IMR-90 (cell line): ENCODE results near the gene KCNJ6. TPM values are rescaled to one million over a fixed set of nuclear protein-coding genes. Genes with fewer than 3 reads are reported as not detected.

Experiments used
- ATAC-seq: fragments of 200-7000 bp; cut with Tn5 transposase; 2 replicates; pipeline ENCODE4 v1.9.1; 2020; ENCODE audit warnings: low read depth, mild to moderate bottlenecking, moderate library complexity
- BruUV-seq: library from RNA; stranded (reverse); fragments of 400-500 nt; replicated peaks from 2 replicates; lab custom pipeline; 2021; lab: Mats Ljungman, UMichigan
- CTCF ChIA-PET: fragments of 300-600 bp; formaldehyde crosslinking; extraction: SDS; loops from one replicate; lab custom pipeline; 2021; ENCODE audit warnings: antibody characterized with exemption; lab: Yijun Ruan, JAX
- POLR2A ChIA-PET: fragments of 300-600 bp; sonication (Branson Sonifier 250); formaldehyde crosslinking; loops from one replicate; lab custom pipeline; 2022; ENCODE audit warnings: antibody characterized with exemption; ENCODE audit not compliant: unreplicated experiment; lab: Charles Lee
- DNase-seq: peaks from one replicate; pipeline ENCODE4 v3.0.0; 2013
- H2AFZ ChIP-seq: replicated peaks from 2 replicates; pipeline ENCODE3; 2013; ENCODE audit warnings: low read length, mild to moderate bottlenecking; ENCODE audit not compliant: poor library complexity
- H2AK5ac ChIP-seq: 2 replicates; pipeline ENCODE4 v1.6.1; 2013; ENCODE audit warnings: low read depth, low read length, inconsistent platforms
- H2AK9ac ChIP-seq: replicated peaks from 2 replicates; pipeline ENCODE3; 2013; ENCODE audit warnings: mild to moderate bottlenecking, low read depth, low read length, moderate library complexity; ENCODE audit not compliant: poor library complexity
- H2BK120ac ChIP-seq: 2 replicates; pipeline ENCODE4 v1.6.1; 2013; ENCODE audit warnings: low read depth, low read length, inconsistent platforms
- H2BK15ac ChIP-seq: 3 replicates; pipeline ENCODE4 v1.6.1; 2013; ENCODE audit warnings: low read depth, low read length, inconsistent platforms
- H2BK20ac ChIP-seq: 2 replicates; pipeline ENCODE4 v1.6.1; 2013; ENCODE audit warnings: low read depth, mild to moderate bottlenecking, inconsistent platforms, low read length, moderate library complexity
- H2BK5ac ChIP-seq: 2 replicates; pipeline ENCODE4 v1.6.1; 2013; ENCODE audit warnings: mild to moderate bottlenecking, low read depth, low read length, inconsistent platforms; ENCODE audit not compliant: poor library complexity, severe bottlenecking
- H3K14ac ChIP-seq: replicated peaks from 2 replicates; pipeline ENCODE4 v1.6.1; 2013; ENCODE audit warnings: low read depth, low read length, inconsistent platforms
- H3K18ac ChIP-seq: 2 replicates; pipeline ENCODE4 v1.6.1; 2013; ENCODE audit warnings: low read depth, low read length, control low read depth
- H3K23ac ChIP-seq: 2 replicates; pipeline ENCODE4 v1.6.1; 2013; ENCODE audit warnings: low read depth, low read length, inconsistent platforms
- H3K27ac ChIP-seq: 2 replicates; pipeline ENCODE4 v1.5.1; 2013; ENCODE audit warnings: mild to moderate bottlenecking, control low read depth, low read length; ENCODE audit not compliant: insufficient read depth
- H3K27me3 ChIP-seq: 2 replicates; pipeline ENCODE4 v1.6.1; 2013; ENCODE audit warnings: low read length; ENCODE audit not compliant: control insufficient read depth, insufficient read depth
- H3K36me3 ChIP-seq: 2 replicates; pipeline ENCODE4 v1.6.1; 2013; ENCODE audit warnings: low read length, mixed read lengths; ENCODE audit not compliant: control insufficient read depth, insufficient read depth
- H3K4ac ChIP-seq: 2 replicates; pipeline ENCODE4 v1.6.1; 2013; ENCODE audit warnings: low read depth, low read length, inconsistent platforms
- H3K4me1 ChIP-seq: 2 replicates; pipeline ENCODE4 v1.6.1; 2013; ENCODE audit warnings: low read length, mixed read lengths; ENCODE audit not compliant: control insufficient read depth, insufficient read depth
- H3K4me2 ChIP-seq: 2 replicates; pipeline ENCODE4 v1.6.1; 2013; ENCODE audit warnings: low read depth, mild to moderate bottlenecking, control low read depth, low read length, moderate library complexity
- H3K4me3 ChIP-seq: 2 replicates; pipeline ENCODE4 v1.5.1; 2013; ENCODE audit warnings: low read depth, mild to moderate bottlenecking, control low read depth, low read length, moderate library complexity; ENCODE audit not compliant: insufficient read depth
- H3K56ac ChIP-seq: 2 replicates; pipeline ENCODE4 v1.6.1; 2013; ENCODE audit warnings: low read length, inconsistent platforms; ENCODE audit not compliant: insufficient read depth; ENCODE audit errors: extremely low read depth
- H3K79me1 ChIP-seq, 2 experiments: 2 replicates each; pipeline ENCODE4 v1.6.1; 2013; ENCODE audit warnings: low read length in 2 of 2, inconsistent platforms in 1 of 2, low read depth in 1 of 2
- H3K9ac ChIP-seq: 2 replicates; pipeline ENCODE4 v1.6.1; 2013; ENCODE audit warnings: low read depth, low read length, control low read depth
- H3K9me1 ChIP-seq: 2 replicates; pipeline ENCODE4 v1.6.1; 2013; ENCODE audit warnings: low read length, inconsistent platforms; ENCODE audit not compliant: insufficient read depth
- H3K9me3 ChIP-seq: 2 replicates; pipeline ENCODE4 v1.6.1; 2013; ENCODE audit warnings: low read length; ENCODE audit not compliant: control insufficient read depth, insufficient read depth
- H4K20me1 ChIP-seq: 2 replicates; pipeline ENCODE4 v1.6.1; 2013; ENCODE audit warnings: low read length, inconsistent platforms; ENCODE audit not compliant: insufficient read depth
- H4K5ac ChIP-seq: 2 replicates; pipeline ENCODE4 v1.6.1; 2013; ENCODE audit warnings: mild to moderate bottlenecking, low read depth, low read length, control low read depth
- H4K8ac ChIP-seq, 2 experiments: 2 replicates each; pipeline ENCODE4 v1.6.1; 2013; ENCODE audit warnings: low read depth in 2 of 2, low read length in 2 of 2, control low read depth in 1 of 2, inconsistent platforms in 1 of 2
- H4K91ac ChIP-seq: 2 replicates; pipeline ENCODE4 v1.6.1; 2013; ENCODE audit warnings: low read depth, low read length, inconsistent platforms; ENCODE audit not compliant: insufficient read depth
- BHLHE40 ChIP-seq: fragments of 150-350 bp; IDR thresholded peaks from 2 replicates; pipeline ENCODE4 v1.6.1; 2016; ENCODE audit warnings: mild to moderate bottlenecking, low read depth, low read length
- CEBPB ChIP-seq: IDR thresholded peaks from 2 replicates; pipeline ENCODE4 v1.6.1; 2012; ENCODE audit warnings: low read depth, low read length, improper control_type of control experiment
- CHD1 ChIP-seq: IDR thresholded peaks from 2 replicates; pipeline ENCODE4 v1.6.1; 2012; ENCODE audit warnings: low read depth, low read length, improper control_type of control experiment
- FOS ChIP-seq: fragments of 150-350 bp; IDR thresholded peaks from 2 replicates; pipeline ENCODE4 v1.6.1; 2016; ENCODE audit warnings: low read depth, low read length
- MAFK ChIP-seq: IDR thresholded peaks from 2 replicates; pipeline ENCODE4 v1.6.1; 2012; ENCODE audit warnings: low read depth, low read length, improper control_type of control experiment
- MAZ ChIP-seq: IDR thresholded peaks from 2 replicates; pipeline ENCODE4 v1.6.1; 2012; ENCODE audit warnings: low read depth, mild to moderate bottlenecking, low read length, improper control_type of control experiment, moderate library complexity, borderline replicate concordance
- MXI1 ChIP-seq: IDR thresholded peaks from 2 replicates; pipeline ENCODE4 v1.6.1; 2012; ENCODE audit warnings: low read depth, mild to moderate bottlenecking, low read length, moderate library complexity, borderline replicate concordance
- NFE2L2 ChIP-seq: fragments of 150-350 bp; IDR thresholded peaks from 2 replicates; pipeline ENCODE4 v1.6.1; 2016; ENCODE audit warnings: low read depth, mild to moderate bottlenecking, low read length
- POLR2A ChIP-seq: IDR thresholded peaks from 2 replicates; pipeline ENCODE4 v1.6.1; 2012; ENCODE audit warnings: mild to moderate bottlenecking, low read depth, low read length
- RAD21 ChIP-seq: IDR thresholded peaks from 2 replicates; pipeline ENCODE4 v1.6.1; 2012; ENCODE audit warnings: low read length, improper control_type of control experiment
- RCOR1 ChIP-seq: IDR thresholded peaks from 2 replicates; pipeline ENCODE4 v1.6.1; 2012; ENCODE audit warnings: mild to moderate bottlenecking, low read length, improper control_type of control experiment; ENCODE audit not compliant: insufficient replicate concordance
- RFX5 ChIP-seq: IDR thresholded peaks from 2 replicates; pipeline ENCODE4 v1.8.0; 2012; ENCODE audit warnings: low read depth, mild to moderate bottlenecking, low read length, moderate library complexity
- SMC3 ChIP-seq: fragments of 150-350 bp; IDR thresholded peaks from 2 replicates; pipeline ENCODE4 v1.6.1; 2016; ENCODE audit warnings: low read depth, mild to moderate bottlenecking, antibody characterized with exemption, low read length, moderate library complexity
- WGBS, 2 experiments: methylation state at CpG; one replicate each; pipeline versions ENCODE4 v1.1.5 to v1.1.7; 2013; ENCODE audit warnings: missing lambda C conversion rate in 2 of 2; ENCODE audit not compliant: insufficient read length in 1 of 2; ENCODE audit errors: extremely low coverage in 2 of 2; 5-methylcytosine and 5-hydroxymethylcytosine counted together
- dilution Hi-C: fragments of 300-500 bp; cut with HindIII; formaldehyde crosslinking; loops from one replicate; pipeline ENCODE4 v1.14.3; 2018; ENCODE audit warnings: low sequenced_read_pairs; ENCODE audit not compliant: unreplicated experiment
- in situ Hi-C: fragments of 300-500 bp; cut with MboI; formaldehyde crosslinking; loops from 3 replicates; pipeline ENCODE4 v1.14.3; 2019; ENCODE audit warnings: low sequenced_read_pairs, inconsistent platforms, mixed read lengths
- intact Hi-C: fragments of 100-400 bp; cut with micrococcal nuclease; formaldehyde crosslinking; loops from 2 replicates; pipeline ENCODE4 v1.10.0; 2022
- polyA plus RNA-seq, 3 experiments: library from polyadenylated mRNA; depleted of rRNA; stranded (reverse); fragments of >200 nt; gene quantifications; 2 replicates each; pipeline ENCODE4 v1.2.3, GENCODE V29; 2012; ENCODE audit warnings: low replicate concordance in 1 of 3
- total RNA-seq: library from RNA; depleted of rRNA; stranded (reverse); fragments of >200 nt; gene quantifications from 2 replicates; pipeline ENCODE4 v1.2.3, GENCODE V29; 2012
- TF ChIP-seq, protein P1 (sequence below): conservative IDR thresholded peaks from 2 replicates; pipeline ENCODE4 v1.5.1; 2012; ENCODE audit warnings: mild to moderate bottlenecking, low read depth, low read length, improper control_type of control experiment
- TF ChIP-seq, protein P2 (sequence below): fragments of 150-350 bp; IDR thresholded peaks from 2 replicates; pipeline ENCODE4 v1.6.1; 2017; ENCODE audit warnings: mild to moderate bottlenecking, antibody characterized with exemption, low read length, low read depth
- TF ChIP-seq, protein P3 (sequence below): fragments of 150-350 bp; IDR thresholded peaks from 2 replicates; pipeline ENCODE4 v1.6.1; 2016; ENCODE audit warnings: low read depth, mild to moderate bottlenecking, low read length, moderate library complexity, borderline replicate concordance

The KCNJ6 gene
- total and polyA plus RNA-seq, 2 of the 4 experiments (the other 2 are of a cell fraction), result under 0.01 to 0.02 TPM

DNA sequence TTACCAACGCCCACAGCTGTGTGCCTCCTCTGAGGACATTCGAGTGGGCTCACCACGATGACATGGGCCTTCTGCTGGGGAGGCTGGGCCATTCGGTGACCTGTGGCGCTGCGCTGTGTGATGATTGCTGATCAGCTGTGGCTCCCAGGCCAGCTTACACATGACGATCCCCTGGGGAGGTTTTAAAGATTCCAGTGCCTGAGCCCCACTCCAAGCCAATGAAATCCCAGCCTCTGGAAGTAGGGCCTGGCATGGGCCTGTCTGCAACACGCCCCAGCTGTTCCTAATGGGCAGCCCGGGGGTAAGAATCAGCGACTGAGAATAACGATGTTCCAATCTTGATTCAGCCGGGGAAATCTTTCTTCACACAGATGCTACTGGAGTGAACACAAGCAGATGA, 153.7 kb downstream of the KCNJ6 start:
- Histone ChIP-seq H3K9me3 (no peaks in the 10 kb centered on the region), H3K23ac (no peak overlapping the region), H4K91ac (no peak overlapping the region), H3K36me3 (no peaks in the 10 kb centered on the region), H3K27me3 (peaks cover 3% of the 10 kb centered on the region), H3K4me1 (no peaks in the 10 kb centered on the region), H4K8ac (no peak overlapping the region), H3K4me2 (no peak overlapping the region), H4K5ac (no peak overlapping the region), H3K9ac (no peak overlapping the region), H3K27ac (no peak overlapping the region), H3K56ac (no peak overlapping the region), H2AK9ac (no peak overlapping the region), H2AFZ (peak overlapping the region; percentile 0), H2BK5ac (no peak overlapping the region), H3K4me3 (no peak overlapping the region), H2BK120ac (no peak overlapping the region), H4K20me1 (no peaks in the 10 kb centered on the region), H2BK15ac (no peak overlapping the region), H3K4ac (no peak overlapping the region), H2AK5ac (no peak overlapping the region), H3K79me1 (no peaks in the 10 kb centered on the region), H3K14ac (no peak overlapping the region), H3K18ac (no peak overlapping the region), H2BK20ac (no peak overlapping the region), H3K9me1 (peaks cover 4% of the 10 kb centered on the region)
- ATAC-seq, result no peak; the same call in 1 of the 2 replicates
- dilution Hi-C loops, result no loop called here
- ChIA-PET CTCF (no interaction called here), POLR2A (no interaction called here)
- in situ Hi-C loops, result no loop called here
- WGBS, 2 experiments, result 36% methylated on average over 5 of the region's 12 CpGs; no CpG with 5 or more reads in 1 of the 2 experiments
- TF ChIP-seq BHLHE40 (no peak), CEBPB (no peak), RFX5 (no peak), MXI1 (no peak), CHD1 (no peak), MAFK (no peak), MAZ (no peak), SMC3 (no peak), FOS (no peak), POLR2A (no peak), RCOR1 (no peak), RAD21 (no peak), NFE2L2 (no peak)
- TF ChIP-seq, protein P1, sequence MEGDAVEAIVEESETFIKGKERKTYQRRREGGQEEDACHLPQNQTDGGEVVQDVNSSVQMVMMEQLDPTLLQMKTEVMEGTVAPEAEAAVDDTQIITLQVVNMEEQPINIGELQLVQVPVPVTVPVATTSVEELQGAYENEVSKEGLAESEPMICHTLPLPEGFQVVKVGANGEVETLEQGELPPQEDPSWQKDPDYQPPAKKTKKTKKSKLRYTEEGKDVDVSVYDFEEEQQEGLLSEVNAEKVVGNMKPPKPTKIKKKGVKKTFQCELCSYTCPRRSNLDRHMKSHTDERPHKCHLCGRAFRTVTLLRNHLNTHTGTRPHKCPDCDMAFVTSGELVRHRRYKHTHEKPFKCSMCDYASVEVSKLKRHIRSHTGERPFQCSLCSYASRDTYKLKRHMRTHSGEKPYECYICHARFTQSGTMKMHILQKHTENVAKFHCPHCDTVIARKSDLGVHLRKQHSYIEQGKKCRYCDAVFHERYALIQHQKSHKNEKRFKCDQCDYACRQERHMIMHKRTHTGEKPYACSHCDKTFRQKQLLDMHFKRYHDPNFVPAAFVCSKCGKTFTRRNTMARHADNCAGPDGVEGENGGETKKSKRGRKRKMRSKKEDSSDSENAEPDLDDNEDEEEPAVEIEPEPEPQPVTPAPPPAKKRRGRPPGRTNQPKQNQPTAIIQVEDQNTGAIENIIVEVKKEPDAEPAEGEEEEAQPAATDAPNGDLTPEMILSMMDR, result no peak
- TF ChIP-seq, protein P2, sequence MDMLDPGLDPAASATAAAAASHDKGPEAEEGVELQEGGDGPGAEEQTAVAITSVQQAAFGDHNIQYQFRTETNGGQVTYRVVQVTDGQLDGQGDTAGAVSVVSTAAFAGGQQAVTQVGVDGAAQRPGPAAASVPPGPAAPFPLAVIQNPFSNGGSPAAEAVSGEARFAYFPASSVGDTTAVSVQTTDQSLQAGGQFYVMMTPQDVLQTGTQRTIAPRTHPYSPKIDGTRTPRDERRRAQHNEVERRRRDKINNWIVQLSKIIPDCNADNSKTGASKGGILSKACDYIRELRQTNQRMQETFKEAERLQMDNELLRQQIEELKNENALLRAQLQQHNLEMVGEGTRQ, result no peak
- TF ChIP-seq, protein P3, sequence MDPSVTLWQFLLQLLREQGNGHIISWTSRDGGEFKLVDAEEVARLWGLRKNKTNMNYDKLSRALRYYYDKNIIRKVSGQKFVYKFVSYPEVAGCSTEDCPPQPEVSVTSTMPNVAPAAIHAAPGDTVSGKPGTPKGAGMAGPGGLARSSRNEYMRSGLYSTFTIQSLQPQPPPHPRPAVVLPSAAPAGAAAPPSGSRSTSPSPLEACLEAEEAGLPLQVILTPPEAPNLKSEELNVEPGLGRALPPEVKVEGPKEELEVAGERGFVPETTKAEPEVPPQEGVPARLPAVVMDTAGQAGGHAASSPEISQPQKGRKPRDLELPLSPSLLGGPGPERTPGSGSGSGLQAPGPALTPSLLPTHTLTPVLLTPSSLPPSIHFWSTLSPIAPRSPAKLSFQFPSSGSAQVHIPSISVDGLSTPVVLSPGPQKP, result no peak
- no TSS peak for BruUV-seq
- intact Hi-C loops, result no loop called here
- DNase-seq, result no peak
